NOMO-1 treated with DMSO at 0.1 percent for 48 hours (cell line): ENCODE measurements around the gene LRRC1.

ENCODE experiments used
- DNase-seq: peaks from one replicate; lab custom pipeline; 2025; ENCODE audit not compliant: unreplicated experiment; lab: John Stamatoyannopoulos, UW

LRRC1 gene

GRCh38 chr6:53878808-53879207 is 84.0 kb downstream of the LRRC1 start:
- DNase-seq, result no peak

DNA sequence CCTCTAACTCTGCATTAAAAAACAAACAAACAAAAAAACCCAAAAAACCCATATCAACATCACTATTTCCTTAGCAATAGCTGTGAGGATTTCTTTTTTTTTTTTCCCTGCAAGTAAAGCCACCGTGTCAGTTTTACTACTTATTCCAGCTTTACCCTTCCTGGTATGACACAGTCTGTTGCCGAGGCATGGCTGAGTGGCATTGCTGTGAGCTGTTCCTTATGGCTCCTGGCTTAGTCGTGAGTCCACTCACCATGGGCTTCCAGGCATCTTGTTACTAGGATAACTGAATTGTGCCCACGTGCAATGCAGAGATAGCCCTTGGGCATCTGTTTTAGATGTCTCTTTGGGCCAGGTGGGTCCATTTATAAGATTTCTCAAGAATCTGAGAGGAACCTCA is 84.8 kb downstream of the LRRC1 start:
- no peak for DNase-seq

DNA sequence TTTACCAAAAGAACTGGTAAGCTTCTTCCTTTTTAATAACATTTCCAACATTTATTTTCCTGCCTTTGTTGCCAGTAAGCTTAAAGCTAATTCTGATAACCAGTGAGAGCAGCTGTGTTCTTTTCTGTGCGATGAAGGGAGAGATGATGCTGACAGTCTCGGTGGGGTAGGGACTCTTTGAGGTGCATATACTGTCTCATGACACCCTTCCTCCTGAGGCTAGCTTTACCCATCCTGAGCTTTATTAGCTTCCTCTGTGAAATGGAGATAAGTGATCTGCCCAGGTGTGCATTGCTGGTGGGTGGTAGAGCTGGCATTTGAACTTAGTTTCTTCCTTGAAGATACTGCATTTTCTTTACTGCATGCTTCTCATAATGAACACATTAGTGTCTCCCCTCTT is 92.5 kb downstream of the LRRC1 start:
- DNase-seq, result no peak

DNA sequence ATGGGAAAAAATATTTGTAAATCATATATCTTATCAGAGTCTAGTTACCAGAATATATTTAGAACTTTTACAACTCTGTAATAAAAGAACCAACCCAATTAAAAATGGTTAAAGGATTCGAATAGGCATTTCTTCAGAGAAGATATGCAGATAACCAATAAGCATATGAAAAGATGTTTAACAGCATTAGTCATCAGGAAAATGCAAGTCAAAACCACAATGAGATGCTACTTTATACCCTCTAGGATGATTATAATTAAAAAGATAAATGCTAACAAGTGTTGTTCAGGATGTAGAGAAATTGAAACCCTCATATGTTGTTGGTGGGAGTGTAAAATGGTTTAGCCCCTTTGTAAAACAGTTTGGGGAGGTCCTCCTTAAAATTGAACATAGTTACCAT is 94.1 kb downstream of the LRRC1 start:
- no peak for DNase-seq

DNA sequence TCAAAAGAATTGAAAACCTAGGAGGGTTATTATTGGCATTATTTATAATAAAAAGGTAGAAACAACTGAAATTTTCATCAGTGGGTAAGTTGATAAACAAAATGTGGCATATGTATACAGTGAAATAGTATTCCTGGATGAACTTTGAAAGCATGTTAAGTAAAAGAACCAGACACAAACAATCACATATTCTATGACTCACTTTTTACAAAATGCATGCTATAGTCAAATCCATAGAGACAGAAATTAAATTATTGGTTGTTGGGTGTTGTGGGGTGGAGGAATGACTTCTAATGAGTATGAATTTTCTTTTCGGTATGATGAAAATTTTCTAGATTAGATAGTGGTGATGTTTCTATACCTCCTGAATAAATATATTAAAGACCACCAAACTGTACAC is 94.6 kb downstream of the LRRC1 start:
- no peak for DNase-seq

- no peak for DNase-seq
Observed at GRCh38 chr6:53892707-53893106, 97.9 kb downstream of the LRRC1 start.

GRCh38 chr6:53894091-53894490 is 99.3 kb downstream of the LRRC1 start:
- no peak for DNase-seq

- DNase-seq, result no peak
Observed at GRCh38 chr6:53896196-53896595, 101.4 kb downstream of the LRRC1 start.

- DNase-seq, result no peak
Observed at GRCh38 chr6:53898026-53898795, 103.4 kb downstream of the LRRC1 start.

DNA sequence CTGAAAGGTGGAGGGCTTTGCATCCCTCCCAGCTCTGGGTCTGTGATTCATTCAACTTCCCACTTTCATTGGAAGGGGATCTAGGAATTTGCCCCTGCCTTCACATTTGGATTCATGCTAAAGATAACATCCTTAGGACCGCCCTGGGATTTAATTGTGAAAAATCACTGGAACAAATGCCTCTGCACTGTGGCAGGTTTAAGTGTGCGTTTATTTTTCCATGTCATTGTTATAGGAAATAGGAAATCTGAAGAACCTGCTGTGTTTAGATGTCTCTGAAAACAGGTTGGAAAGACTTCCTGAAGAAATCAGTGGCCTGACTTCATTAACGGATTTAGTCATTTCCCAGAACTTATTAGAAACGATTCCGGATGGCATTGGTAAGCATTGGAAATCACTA is 104.7 kb downstream of the LRRC1 start:
- no peak for DNase-seq

- no peak for DNase-seq
Observed at GRCh38 chr6:53903357-53903756, 108.6 kb downstream of the LRRC1 start.

DNA sequence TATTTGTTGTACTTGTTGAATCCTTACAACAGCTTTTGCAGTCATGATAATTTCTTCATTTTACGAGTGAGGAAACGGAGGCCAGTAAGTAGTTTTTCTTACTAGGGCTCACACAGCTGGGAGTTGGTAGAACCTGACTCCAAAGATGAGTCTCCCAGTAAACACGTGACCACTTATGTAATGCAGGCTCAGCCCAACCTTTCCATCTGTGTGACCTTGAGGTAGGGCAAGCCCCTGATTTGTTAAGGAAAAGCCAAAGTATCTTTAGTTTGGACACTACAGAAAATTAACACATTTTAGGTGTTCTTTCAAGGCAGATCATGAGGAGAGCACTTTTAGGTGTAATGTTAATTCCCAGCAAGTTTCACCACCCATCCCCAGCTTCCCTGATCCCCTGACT is 111.3 kb downstream of the LRRC1 start:
- DNase-seq, result no peak

DNA sequence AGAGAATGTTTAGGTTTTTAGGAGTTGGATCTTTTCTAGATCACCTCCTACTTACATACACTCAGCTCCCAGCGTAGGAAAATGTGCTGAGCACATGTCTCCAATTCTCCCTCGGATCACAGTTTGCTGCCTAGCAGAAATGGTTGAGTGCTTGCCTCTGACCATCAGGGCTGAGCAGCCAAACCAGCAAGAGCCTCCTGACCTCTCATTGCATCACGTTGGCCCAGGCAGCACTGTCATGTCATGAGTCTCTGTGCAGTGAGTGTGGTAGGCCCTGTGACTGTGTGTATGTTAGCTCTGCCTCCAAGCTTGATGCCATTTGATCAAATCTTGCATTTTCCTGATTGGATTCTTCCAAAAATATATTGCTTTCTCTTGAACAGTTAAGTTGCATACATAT is 112.0 kb downstream of the LRRC1 start:
- DNase-seq, result no peak

- no peak for DNase-seq
Observed at GRCh38 chr6:53910834-53911233, 116.0 kb downstream of the LRRC1 start.

DNA sequence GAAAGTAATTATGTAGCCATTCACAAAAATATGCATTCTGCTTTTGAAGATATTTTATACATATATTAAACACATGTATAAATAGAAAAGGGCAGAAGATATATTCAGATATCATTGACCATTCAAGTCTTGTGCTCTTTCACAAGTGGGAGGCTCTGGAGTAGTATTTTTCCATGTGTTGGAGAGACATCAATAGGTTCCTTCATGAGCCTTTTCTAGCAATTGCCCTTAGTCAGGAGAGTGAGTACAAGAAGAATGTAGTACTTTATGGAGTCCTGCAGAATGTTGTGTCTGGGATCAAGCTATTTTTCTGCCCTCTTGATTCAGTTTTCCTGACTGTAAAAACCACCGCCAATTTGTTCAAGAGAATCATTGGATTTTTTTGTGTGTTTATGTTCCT is 117.9 kb downstream of the LRRC1 start:
- DNase-seq, result no peak

GRCh38 chr6:53913286-53913685 is 118.5 kb downstream of the LRRC1 start:
- DNase-seq, result no peak

- no peak for DNase-seq
Observed at GRCh38 chr6:53915026-53915691, 120.4 kb downstream of the LRRC1 start.

GRCh38 chr6:53916804-53917463 is 122.1 kb downstream of the LRRC1 start:
- no peak for DNase-seq

- DNase-seq, result peak; percentile 40
Observed at GRCh38 chr6:53917464-53917842, 122.6 kb downstream of the LRRC1 start.

DNA sequence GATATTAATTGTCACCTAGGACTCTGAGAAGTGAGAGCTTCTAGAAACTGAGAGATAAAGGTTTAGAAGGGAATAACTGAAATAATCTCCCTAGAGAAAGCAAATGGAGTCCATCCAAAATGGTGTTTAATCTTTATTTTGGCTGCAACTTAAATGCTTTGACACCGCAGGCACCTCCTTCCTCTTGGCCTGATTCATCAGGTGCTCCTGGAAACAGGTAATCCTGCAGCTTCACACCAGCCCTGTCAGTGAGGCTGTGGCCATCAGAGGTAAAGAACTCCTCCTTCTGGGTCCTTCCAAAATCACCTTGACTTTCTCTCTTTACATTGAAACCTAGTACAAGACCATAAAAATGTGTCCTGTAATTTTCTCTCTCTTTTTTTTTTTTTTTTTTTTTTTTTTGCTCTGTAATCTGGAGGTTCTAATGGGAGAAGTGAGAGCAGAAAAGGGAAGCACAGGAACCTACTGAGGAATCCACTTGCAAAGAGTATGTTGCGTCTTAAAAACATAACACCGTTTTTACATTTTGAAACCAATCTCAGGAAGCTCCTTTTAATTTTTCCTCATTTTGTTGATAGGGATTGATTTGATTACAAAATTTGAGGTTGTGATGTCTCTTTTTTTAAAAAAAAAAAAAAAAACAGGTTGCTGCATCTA is 124.2 kb downstream of the LRRC1 start:
- DNase-seq, result peak; percentile 81

DNA sequence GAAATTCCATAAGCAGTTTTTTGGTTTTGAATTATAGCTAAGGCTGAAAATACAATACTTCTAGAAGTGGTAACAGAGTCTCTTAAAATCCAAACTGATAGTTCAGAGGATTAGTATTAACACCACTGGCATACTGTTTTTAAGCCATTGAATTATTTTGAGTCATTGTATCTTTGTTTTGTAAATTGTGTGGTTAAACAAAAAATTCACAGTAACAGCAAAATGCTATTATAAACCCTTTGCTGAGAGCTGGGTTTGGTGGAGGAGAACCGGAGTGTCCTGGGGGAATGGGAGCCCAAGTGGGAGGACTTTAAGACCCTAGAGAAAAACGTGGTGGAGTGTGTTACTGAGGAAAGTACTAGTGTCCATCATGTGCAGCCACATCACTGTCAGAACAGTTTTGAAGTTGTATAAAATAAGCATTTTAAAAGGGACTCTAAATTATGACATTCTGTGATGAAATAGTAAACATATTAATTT is 125.1 kb downstream of the LRRC1 start:
- DNase-seq, result no peak

GRCh38 chr6:53920881-53921280 is 126.1 kb downstream of the LRRC1 start:
- no peak for DNase-seq
